HG03135 (cell line): ENCODE measurements around the gene UBE2J2.
A peak's percentile ranks its signal among the peaks of the same experiment; 100 is the strongest.

Source experiments
- ATAC-seq: cut with Tn5 transposase; IDR thresholded peaks from one replicate; pipeline ENCODE4 v1.9.1; 2021; ENCODE audit warnings: mild to moderate bottlenecking, moderate library complexity; ENCODE audit not compliant: unreplicated experiment

UBE2J2 gene

GRCh38 chr1:1282998-1283397 is 9.3 kb upstream of the UBE2J2 start:
- no peak for ATAC-seq

GRCh38 chr1:1281533-1282321 is 8.1 kb upstream of the UBE2J2 start:
- no peak for ATAC-seq

GRCh38 chr1:1280782-1281481 is 7.3 kb upstream of the UBE2J2 start:
- no peak for ATAC-seq

- no peak for ATAC-seq
These were observed 5.4 kb upstream of the UBE2J2 start for GRCh38 chr1:1279028-1279427.

GRCh38 chr1:1278620-1279019 is 5.0 kb upstream of the UBE2J2 start:
- no peak for ATAC-seq

GRCh38 chr1:1275836-1276235 is 2.2 kb upstream of the UBE2J2 start:
- no peak for ATAC-seq

- no peak for ATAC-seq
These were observed 1.3 kb upstream of the UBE2J2 start for GRCh38 chr1:1274931-1275431.

- peak; percentile 30 for ATAC-seq
These were observed 761 bp upstream of the UBE2J2 start for GRCh38 chr1:1274299-1274930.

GRCh38 chr1:1273209-1273511 is 494 bp downstream of the UBE2J2 start:
- peak; percentile 13 for ATAC-seq

GRCh38 chr1:1272341-1273208 is 1.1 kb downstream of the UBE2J2 start:
- no peak for ATAC-seq

- no peak for ATAC-seq
These were observed 2.8 kb downstream of the UBE2J2 start for GRCh38 chr1:1270813-1271212.

GRCh38 chr1:1268284-1268682 is 5.4 kb downstream of the UBE2J2 start:
- ATAC-seq, result no peak

- no peak for ATAC-seq
These were observed 6.0 kb downstream of the UBE2J2 start for GRCh38 chr1:1267488-1268283.

- ATAC-seq, result no peak
These were observed 8.8 kb downstream of the UBE2J2 start for GRCh38 chr1:1264868-1265272.

- no peak for ATAC-seq
These were observed 9.6 kb downstream of the UBE2J2 start for GRCh38 chr1:1264026-1264425.

- ATAC-seq, result no peak
These were observed 10.9 kb downstream of the UBE2J2 start for GRCh38 chr1:1262758-1263157.

GRCh38 chr1:1262071-1262470 is 11.6 kb downstream of the UBE2J2 start:
- no peak for ATAC-seq

GRCh38 chr1:1260843-1261560 is 12.7 kb downstream of the UBE2J2 start:
- no peak for ATAC-seq

- ATAC-seq, result no peak
These were observed 13.6 kb downstream of the UBE2J2 start for GRCh38 chr1:1259951-1260600.
